ENCODE data around the gene MAIP1.

Gene MAIP1

DNA sequence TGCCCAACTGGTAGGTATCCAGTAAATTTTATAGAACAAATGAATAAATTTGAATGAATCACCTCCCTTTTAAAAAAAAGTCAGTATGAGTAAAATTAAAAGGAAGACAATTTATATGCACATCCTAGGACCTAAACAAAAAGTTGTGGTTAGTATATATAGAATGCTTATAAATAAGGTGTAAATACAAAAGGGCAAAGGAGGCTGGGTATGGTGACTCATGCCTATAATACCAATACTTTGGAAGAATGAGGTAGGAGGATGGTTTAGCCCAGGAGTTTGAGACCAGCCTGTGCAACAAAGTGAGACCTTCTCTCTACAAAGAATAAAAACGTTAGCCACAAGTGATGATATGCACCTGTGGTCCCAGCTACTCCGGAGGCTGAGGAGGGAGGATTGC lies 31.5 kb upstream of the MAIP1 start:
- H4K20me1 ChIP-seq (ENCODE audit: control insufficient read depth, insufficient read depth, low read depth, low read length): peaks cover 13% of the 10 kb centered on the region; the same call in 1 of the 2 replicates

GRCh38 chr2:199926806-199927205 lies 28.6 kb upstream of the MAIP1 start:
- H3K9me3 ChIP-seq (ENCODE audit: control insufficient read depth, insufficient read depth, low read length): no peaks in the 10 kb centered on the region
- no peaks in the 10 kb centered on the region for H3K4me1 ChIP-seq (ENCODE audit: control insufficient read depth, low read length)
- H3K9me2 ChIP-seq (replicated peaks; ENCODE audit: control insufficient read depth, low read length): no peaks in the 10 kb centered on the region
- peaks cover 84% of the 10 kb centered on the region for H3K36me3 ChIP-seq (ENCODE audit: control insufficient read depth, low read length)
- H3K79me2 ChIP-seq (ENCODE audit: control insufficient read depth, low read length): peaks cover 68% of the 10 kb centered on the region
- H3F3A ChIP-seq (ENCODE audit: control insufficient read depth, insufficient read depth): peaks cover 16% of the 10 kb centered on the region
- no peak overlapping the region for H3K27ac ChIP-seq (ENCODE audit: low read depth, low read length)
- TF ChIP-seq EZH2phosphoT487 (IDR thresholded peaks at IDR 0.05; ENCODE audit: borderline replicate concordance, low read length): no peak
- TF ChIP-seq CTCF (IDR thresholded peaks at IDR 0.05; ENCODE audit: low read depth, low read length, poor library complexity, severe bottlenecking): no peak
- no peaks in the 10 kb centered on the region for H3K27me3 ChIP-seq (ENCODE audit: control insufficient read depth, low read length)
- H3K4me3 ChIP-seq (ENCODE audit: low read length): no peak overlapping the region
- H3K4me2 ChIP-seq (ENCODE audit: low read length): no peak overlapping the region
- peaks cover 4% of the 10 kb centered on the region; the same call in 1 of the 2 replicates for H4K20me1 ChIP-seq (ENCODE audit: control insufficient read depth, insufficient read depth, low read depth, low read length)

More for the DNA sequence above, 31.5 kb upstream of the MAIP1 start:
- Histone ChIP-seq H3K36me3 (ENCODE audit: control insufficient read depth, low read length) (peaks cover 71% of the 10 kb centered on the region), H3K4me3 (ENCODE audit: low read length) (no peak overlapping the region), H3K9me2 (replicated peaks; ENCODE audit: control insufficient read depth, low read length) (no peaks in the 10 kb centered on the region), H3K4me2 (ENCODE audit: low read length) (no peak overlapping the region), H3F3A (ENCODE audit: control insufficient read depth, insufficient read depth) (peaks cover 9% of the 10 kb centered on the region; the same call in 1 of the 2 replicates), H3K4me1 (ENCODE audit: control insufficient read depth, low read length) (no peaks in the 10 kb centered on the region), H3K9me3 (ENCODE audit: control insufficient read depth, insufficient read depth, low read length) (no peaks in the 10 kb centered on the region), H3K79me2 (ENCODE audit: control insufficient read depth, low read length) (peaks cover 91% of the 10 kb centered on the region), H3K27ac (ENCODE audit: low read depth, low read length) (no peak overlapping the region), H3K27me3 (ENCODE audit: control insufficient read depth, low read length) (no peaks in the 10 kb centered on the region)
- TF ChIP-seq EZH2phosphoT487 (IDR thresholded peaks at IDR 0.05; ENCODE audit: borderline replicate concordance, low read length) (no peak), CTCF (IDR thresholded peaks at IDR 0.05; ENCODE audit: low read depth, low read length, poor library complexity, severe bottlenecking) (no peak)

GRCh38 chr2:199928226-199928625 lies 27.2 kb upstream of the MAIP1 start:
- H3K4me3 ChIP-seq (ENCODE audit: low read length): no peak overlapping the region
- peaks cover 21% of the 10 kb centered on the region for H3F3A ChIP-seq (ENCODE audit: control insufficient read depth, insufficient read depth)
- H3K4me2 ChIP-seq (ENCODE audit: low read length): no peak overlapping the region
- no peak overlapping the region for H3K27ac ChIP-seq (ENCODE audit: low read depth, low read length)
- H3K9me3 ChIP-seq (ENCODE audit: control insufficient read depth, insufficient read depth, low read length): no peaks in the 10 kb centered on the region
- peaks cover 56% of the 10 kb centered on the region for H3K79me2 ChIP-seq (ENCODE audit: control insufficient read depth, low read length)
- H3K9me2 ChIP-seq (replicated peaks; ENCODE audit: control insufficient read depth, low read length): no peaks in the 10 kb centered on the region
- H3K27me3 ChIP-seq (ENCODE audit: control insufficient read depth, low read length): no peaks in the 10 kb centered on the region
- H4K20me1 ChIP-seq (ENCODE audit: control insufficient read depth, insufficient read depth, low read depth, low read length): peaks cover 4% of the 10 kb centered on the region; the same call in 1 of the 2 replicates
- TF ChIP-seq EZH2phosphoT487 (IDR thresholded peaks at IDR 0.05; ENCODE audit: borderline replicate concordance, low read length): no peak
- TF ChIP-seq CTCF (IDR thresholded peaks at IDR 0.05; ENCODE audit: low read depth, low read length, poor library complexity, severe bottlenecking): no peak
- H3K4me1 ChIP-seq (ENCODE audit: control insufficient read depth, low read length): no peaks in the 10 kb centered on the region
- H3K36me3 ChIP-seq (ENCODE audit: control insufficient read depth, low read length): peaks cover 90% of the 10 kb centered on the region
